ENCODE measurements around the gene RAP1GAP. TPM values are rescaled to one million over a fixed set of nuclear protein-coding genes. Genes with fewer than 3 reads are reported as not detected.

RAP1GAP gene
- total RNA-seq, 2 donors from 2014 or later = 0.07 to 0.42 TPM

DNA sequence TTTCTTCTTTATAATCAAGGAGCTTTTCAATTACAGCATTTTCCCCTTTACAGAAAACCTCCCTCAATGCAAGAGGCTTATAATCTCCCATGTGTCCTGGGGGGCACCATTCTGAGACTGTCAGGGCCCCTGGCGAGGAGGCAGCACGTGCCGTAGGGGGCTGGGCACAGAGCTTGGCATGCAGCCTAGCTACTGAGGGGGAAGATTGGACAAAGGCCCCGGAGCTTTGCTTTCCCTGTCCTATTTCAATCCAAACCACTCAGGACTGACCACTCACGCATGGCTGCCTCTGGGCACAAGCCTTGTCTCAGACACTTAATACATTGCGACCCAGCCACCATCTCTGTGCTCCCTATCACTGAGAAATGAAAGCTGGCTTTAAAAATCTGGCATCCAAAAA is 2.8 kb upstream of the RAP1GAP start:
- Mint-ChIP-seq H3K4me3 (no peak overlapping the region), H3K27ac (no peak overlapping the region)

DNA sequence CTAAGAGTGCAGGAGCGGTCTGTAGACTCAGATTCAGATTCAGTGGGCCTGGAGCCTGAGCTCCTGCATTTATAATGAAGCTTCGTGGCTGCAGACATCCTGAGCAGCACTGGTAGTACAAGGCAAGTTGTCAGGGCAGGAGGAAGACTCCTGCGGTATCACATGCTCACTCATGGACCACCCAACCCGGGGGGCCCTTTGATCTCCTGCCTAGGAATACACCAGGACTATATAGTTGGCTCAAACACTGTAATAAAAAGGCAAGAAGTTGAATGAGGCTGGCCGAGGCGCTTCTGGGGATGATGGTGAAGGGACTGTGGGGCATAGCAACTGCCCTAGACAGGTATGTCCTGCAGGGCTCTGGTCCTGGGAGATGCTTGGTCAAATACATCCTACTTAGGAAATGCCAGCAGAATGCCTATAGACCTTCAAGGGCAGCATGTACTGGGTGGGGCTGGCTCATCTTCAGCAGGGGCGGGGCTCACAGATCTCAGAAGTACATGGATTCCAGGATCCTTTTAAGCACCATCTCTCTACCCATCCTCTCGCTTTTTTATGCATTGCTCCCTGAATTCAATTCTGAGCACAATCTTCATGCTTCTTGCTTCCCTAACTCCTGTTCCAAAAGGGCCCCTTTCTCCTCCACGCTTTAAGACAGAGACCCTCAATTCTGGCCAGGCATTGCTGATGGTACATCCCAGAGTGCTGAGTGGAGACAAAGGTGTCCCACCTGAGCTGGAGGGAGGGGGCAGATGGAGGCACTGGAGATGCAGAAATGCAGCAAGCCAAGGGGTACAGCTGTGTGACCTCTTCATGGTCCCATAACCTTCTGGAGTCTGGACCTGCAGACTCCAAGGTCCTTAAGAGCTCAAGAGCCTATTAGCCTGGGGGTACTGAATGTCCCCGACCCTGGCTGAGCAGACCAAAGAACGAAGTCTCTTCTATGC is 2.1 kb upstream of the RAP1GAP start:
- peaks cover 10% of the 10 kb centered on the region for H3K27me3 Mint-ChIP-seq
- peaks cover 2% of the 10 kb centered on the region for H3K4me1 Mint-ChIP-seq
- no peak for DNase-seq
- no peaks in the 10 kb centered on the region for H3K36me3 Mint-ChIP-seq (ENCODE audit: low read depth)
- H3K9me3 ChIP-seq (ENCODE audit: control insufficient read depth, low read length, poor library complexity, severe bottlenecking) = no peaks in the 10 kb centered on the region
- no peak for ATAC-seq
- H3K4me3 Mint-ChIP-seq = no peak overlapping the region
- H3K27ac Mint-ChIP-seq = no peak overlapping the region

More for the DNA sequence above, 2.8 kb upstream of the RAP1GAP start:
- ATAC-seq (no peak), DNase-seq (no peak)
- H3K4me1 Mint-ChIP-seq = peaks cover 2% of the 10 kb centered on the region
- no peaks in the 10 kb centered on the region for H3K9me3 ChIP-seq (ENCODE audit: control insufficient read depth, low read length, poor library complexity, severe bottlenecking)
- no peaks in the 10 kb centered on the region for H3K36me3 Mint-ChIP-seq (ENCODE audit: low read depth)
- peaks cover 8% of the 10 kb centered on the region for H3K27me3 Mint-ChIP-seq

DNA sequence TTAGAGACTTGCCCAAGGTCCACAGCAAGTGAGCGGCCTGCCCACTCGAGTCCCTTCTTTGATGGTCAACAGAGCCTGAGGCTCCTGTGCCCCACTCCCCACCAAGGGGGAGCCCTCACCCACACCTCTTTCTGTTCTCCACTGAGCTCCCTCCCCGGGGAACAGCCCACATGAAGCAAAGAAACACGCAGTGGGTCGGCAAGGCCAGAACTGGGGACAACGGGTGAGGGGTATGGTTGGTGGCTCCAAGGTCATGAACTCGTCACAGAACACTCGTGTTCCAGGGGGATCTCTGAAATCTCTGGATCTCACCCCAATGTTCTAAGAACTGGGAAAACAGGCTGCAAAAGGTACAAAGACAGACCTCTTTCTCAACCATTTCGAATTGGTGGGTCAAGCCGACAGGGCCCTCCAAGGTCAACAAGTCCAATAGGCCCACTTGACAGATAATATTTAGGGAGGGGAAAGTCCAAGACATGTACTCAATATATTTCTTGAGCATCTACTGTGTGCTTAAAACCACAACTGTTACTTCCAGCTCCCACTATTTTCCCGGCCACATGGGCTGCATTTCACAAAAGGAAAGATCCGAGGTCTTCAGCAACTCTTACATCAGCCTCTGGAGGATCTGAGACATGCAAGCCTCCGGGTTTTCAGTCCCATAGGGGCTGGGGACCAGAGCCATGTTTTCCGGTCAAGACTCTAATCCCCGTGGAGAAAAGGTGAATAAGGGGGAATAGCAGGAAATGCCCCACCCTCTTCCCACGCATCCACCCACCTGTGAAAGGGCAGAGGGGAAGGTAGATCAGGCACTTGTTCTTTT is 1.1 kb upstream of the RAP1GAP start:
- Mint-ChIP-seq H3K4me3 (peak overlapping the region; percentile 82), H3K27me3 (peaks cover 19% of the 10 kb centered on the region), H3K36me3 (ENCODE audit: low read depth) (no peaks in the 10 kb centered on the region), H3K27ac (no peak overlapping the region), H3K4me1 (peaks cover 2% of the 10 kb centered on the region)
- DNase-seq (no peak), ATAC-seq (no peak)
- no peaks in the 10 kb centered on the region for H3K9me3 ChIP-seq (ENCODE audit: control insufficient read depth, low read length, poor library complexity, severe bottlenecking)

DNA sequence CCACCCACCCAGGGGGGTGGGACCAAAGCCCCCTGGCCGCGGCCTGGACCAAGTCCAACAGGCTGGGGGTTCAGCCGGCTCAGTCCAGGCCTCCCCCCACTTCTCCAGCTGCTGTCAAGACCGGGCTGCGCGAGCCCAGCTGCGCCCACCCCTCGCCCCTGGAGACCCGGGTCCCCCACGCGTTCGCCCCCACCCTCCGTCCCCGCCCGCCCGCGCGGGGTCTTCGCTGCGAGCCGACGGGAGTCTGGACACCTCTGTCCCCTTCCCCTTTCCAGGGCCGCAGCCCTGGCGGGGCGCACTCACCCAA is 253 bp downstream of the RAP1GAP start:
- ATAC-seq (no peak), DNase-seq (no peak)
- no peak overlapping the region for H3K27ac Mint-ChIP-seq
- peaks cover 2% of the 10 kb centered on the region for H3K4me1 Mint-ChIP-seq
- no peaks in the 10 kb centered on the region for H3K36me3 Mint-ChIP-seq (ENCODE audit: low read depth)
- no peaks in the 10 kb centered on the region for H3K9me3 ChIP-seq (ENCODE audit: control insufficient read depth, low read length, poor library complexity, severe bottlenecking)
- H3K4me3 Mint-ChIP-seq = peak overlapping the region; percentile 82
- peaks cover 29% of the 10 kb centered on the region for H3K27me3 Mint-ChIP-seq

DNA sequence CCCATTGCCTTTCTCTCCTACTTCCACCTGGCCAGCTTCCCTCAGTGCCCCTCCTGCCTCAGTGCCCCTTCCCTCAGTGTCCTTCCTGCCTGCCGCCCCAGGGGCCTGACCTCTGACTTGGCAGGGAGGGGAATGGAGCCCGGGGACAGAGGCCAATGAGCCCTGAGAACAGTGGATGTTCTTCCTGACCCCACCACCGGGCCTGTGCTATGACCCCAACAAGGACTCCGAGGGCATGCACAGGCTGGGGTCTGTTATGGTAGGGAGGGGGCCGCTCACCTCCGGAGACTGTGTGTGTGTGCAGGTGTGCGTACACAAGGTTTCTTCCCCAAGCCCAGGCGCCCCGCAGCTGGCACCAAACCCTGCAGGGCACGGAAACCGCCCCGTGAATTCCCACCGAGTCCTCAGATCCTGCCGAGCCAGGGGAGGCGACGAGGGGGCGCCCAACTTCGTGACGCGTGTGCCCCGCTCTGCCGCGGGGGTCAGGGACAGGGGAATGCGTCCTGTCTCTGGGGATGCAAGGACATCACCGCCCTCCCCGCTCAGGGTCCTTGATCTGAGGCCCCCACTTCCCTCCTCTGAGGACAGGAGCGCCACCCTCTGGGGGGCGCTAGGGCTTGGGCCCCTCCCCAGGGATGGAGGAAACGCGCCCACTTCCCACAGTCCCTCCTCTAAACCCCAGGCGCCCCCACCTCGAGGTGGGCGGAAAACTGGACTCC is 766 bp downstream of the RAP1GAP start:
- DNase-seq (no peak), ATAC-seq (no peak)
- Mint-ChIP-seq H3K36me3 (ENCODE audit: low read depth) (no peaks in the 10 kb centered on the region), H3K27me3 (peaks cover 35% of the 10 kb centered on the region), H3K27ac (no peak overlapping the region), H3K4me1 (peaks cover 2% of the 10 kb centered on the region), H3K4me3 (peak overlapping the region; percentile 82)
- H3K9me3 ChIP-seq (ENCODE audit: control insufficient read depth, low read length, poor library complexity, severe bottlenecking) = no peaks in the 10 kb centered on the region

DNA sequence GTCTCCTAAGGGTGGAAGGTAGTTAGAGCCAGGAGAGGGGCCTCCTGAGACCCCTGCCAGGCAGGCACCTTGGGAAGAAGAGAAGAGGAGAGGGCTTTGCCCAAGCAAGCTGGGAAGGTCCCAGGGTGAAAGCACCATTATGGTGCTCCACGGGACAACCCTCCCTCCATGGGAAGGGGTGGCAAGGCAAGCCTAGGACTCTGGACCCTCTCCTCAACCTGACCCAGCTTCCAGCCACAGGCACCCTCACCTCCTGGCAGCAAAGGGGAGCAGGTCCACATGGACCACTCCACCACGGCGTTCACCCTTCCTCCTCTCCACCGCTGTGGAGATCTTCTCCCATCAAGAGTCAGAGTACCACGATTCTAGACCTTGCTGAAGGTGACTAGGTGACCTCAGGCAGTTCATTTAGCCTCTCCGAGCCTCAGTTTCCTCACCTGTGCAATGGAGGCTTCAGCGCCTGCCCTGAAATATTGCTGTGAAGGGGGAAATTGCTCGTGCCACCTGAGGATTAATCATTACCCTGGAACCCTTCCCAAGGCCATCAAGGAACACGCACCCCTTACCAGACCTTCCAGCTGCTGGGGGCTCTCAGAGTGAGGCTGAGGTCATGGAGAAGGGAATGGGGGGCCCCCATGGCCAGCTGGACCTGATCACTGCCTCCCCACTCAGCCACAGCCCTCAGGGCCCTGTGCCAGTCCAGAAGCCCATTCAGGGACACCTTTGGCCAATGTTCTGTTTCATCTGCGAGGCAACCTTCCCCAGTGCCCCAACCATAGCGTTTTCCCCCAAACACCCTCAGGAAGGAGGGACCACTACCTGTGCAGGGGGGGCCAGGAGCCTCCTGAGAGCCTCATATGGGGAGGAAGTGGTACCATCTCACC is 1.6 kb downstream of the RAP1GAP start:
- H3K36me3 Mint-ChIP-seq (ENCODE audit: low read depth) = no peaks in the 10 kb centered on the region
- H3K27me3 Mint-ChIP-seq = peaks cover 42% of the 10 kb centered on the region

DNA sequence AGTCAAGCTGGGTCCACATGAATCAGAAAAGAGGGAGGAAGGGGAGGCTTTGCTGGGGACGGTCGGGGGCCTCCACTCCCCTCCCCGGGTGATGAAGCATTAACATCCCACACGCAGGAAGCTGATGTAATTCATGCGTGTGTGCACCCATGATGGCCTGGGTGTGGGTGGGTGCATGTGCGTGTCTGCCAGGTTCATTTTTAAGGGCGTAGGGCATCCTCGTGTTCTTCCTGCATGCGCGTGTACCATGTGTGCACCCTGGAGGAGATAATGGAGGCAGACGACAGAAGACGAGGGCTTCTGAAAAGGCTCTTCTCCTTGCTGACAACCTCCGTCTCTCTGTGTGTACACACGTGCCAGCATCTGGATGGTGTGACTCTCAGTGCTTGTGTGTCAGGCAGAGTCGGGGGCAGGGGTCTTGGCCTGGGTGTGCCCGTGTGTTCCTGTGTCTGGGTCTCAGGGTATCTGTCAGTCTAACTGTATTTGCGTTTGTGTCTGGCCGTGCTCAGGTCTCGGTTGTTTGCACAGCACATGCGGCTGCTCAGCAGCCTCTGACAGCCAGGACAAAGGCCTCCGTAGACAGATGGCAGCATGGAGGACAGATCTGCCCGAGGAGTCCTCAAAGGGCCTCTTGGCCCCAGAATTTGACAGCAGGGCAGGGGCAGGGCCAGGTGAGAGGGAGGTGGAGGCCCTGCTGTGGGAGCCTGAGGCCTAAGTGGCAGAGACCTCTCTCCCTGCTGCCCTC is 2.4 kb downstream of the RAP1GAP start:
- Mint-ChIP-seq H3K36me3 (ENCODE audit: low read depth) (no peaks in the 10 kb centered on the region), H3K4me1 (peaks cover 2% of the 10 kb centered on the region), H3K27ac (no peak overlapping the region), H3K27me3 (peaks cover 46% of the 10 kb centered on the region), H3K4me3 (no peak overlapping the region)
- DNase-seq (no peak), ATAC-seq (no peak)
- no peaks in the 10 kb centered on the region for H3K9me3 ChIP-seq (ENCODE audit: control insufficient read depth, low read length, poor library complexity, severe bottlenecking)

More for the DNA sequence above, 1.6 kb downstream of the RAP1GAP start:
- no peak for ATAC-seq
- Mint-ChIP-seq H3K27ac (no peak overlapping the region), H3K4me3 (no peak overlapping the region), H3K4me1 (peaks cover 2% of the 10 kb centered on the region)
- no peaks in the 10 kb centered on the region for H3K9me3 ChIP-seq (ENCODE audit: control insufficient read depth, low read length, poor library complexity, severe bottlenecking)
- no peak for DNase-seq

DNA sequence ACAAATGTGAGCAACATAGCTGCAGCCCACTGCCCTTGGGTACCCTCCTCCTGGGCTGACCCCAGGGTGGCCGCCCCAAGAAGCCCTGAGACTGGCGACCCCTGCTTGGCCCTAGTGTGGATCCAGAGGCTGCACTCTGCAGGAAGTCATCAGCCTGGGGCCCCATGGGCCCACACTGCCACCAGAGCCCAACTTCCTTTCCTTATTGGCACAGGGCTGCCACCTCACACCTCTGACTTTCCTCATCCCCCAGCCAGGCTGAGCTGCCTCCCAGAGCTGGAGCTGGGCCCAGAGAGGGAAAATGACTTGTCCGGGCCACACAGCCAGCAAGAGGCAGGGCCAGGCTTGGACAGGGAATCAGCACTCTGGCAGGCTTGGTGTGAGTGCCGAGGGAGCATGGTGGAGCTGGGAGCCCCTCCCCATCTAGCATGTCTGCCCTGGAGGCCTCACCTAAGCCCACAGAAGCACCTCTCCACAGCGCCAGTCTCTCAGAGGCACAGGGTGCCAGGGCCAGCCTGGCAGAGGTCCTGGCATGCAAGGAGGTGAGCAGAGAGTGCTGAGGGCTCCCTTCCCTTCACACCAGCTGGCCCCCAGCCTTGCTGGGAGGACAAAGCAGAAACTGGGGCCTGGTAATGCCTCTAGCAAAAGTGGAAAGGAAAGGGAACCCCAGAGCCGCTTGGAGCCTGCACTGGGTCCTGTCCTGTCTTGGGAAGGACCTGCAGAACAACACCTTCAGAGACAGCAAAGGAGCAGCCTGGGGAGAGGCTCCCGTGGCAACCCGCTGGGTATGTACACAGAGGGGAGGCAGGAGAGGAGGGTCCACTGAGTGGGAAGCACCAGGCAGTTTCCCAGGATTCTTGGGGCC is 3.2 kb downstream of the RAP1GAP start:
- ATAC-seq (no peak), DNase-seq (no peak)
- Mint-ChIP-seq H3K4me3 (no peak overlapping the region), H3K36me3 (ENCODE audit: low read depth) (no peaks in the 10 kb centered on the region), H3K27ac (no peak overlapping the region), H3K4me1 (peaks cover 2% of the 10 kb centered on the region), H3K27me3 (peaks cover 52% of the 10 kb centered on the region)
- no peaks in the 10 kb centered on the region for H3K9me3 ChIP-seq (ENCODE audit: control insufficient read depth, low read length, poor library complexity, severe bottlenecking)

DNA sequence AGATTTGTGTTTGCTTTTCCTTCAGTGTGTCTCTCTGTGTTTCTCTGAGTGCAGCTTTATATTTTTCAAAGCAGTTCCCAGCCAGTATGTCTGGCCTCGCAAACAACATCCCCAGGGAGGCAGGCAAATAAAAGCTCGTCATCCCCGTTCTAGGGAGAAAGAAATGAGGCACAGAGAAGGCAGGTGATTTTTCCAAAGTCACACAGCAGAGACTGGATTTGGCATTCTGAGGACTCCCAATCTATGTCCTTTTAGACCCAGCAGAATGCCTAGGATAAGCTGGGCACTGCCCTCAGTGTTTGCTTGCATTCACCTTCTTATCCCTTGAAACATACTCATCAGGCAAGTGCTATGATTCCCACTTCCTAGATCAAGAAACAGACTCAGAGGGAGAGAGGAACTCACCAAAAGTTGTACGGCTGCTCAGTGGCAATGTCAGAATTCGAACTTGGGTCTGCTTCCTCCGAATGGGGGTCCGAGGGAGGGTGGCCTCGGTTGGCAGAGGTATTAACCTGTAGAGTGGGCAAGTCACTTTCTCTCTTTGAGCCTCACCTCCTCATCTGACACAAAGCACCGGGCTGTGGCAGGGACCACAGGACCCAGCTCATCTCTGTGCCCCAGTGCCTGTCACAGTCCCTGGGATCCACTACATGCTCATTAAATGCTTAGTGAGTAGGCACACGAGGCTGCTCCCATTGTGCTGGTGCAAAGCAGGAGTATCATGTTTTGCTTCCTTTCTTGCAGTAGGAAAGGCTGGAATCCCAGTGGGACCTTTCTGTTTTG is 4.2 kb downstream of the RAP1GAP start:
- Mint-ChIP-seq H3K4me3 (no peak overlapping the region), H3K36me3 (ENCODE audit: low read depth) (no peaks in the 10 kb centered on the region), H3K27me3 (peaks cover 52% of the 10 kb centered on the region), H3K27ac (no peak overlapping the region), H3K4me1 (no peaks in the 10 kb centered on the region)
- ATAC-seq (no peak), DNase-seq (no peak)
- no peaks in the 10 kb centered on the region for H3K9me3 ChIP-seq (ENCODE audit: control insufficient read depth, low read length, poor library complexity, severe bottlenecking)

DNA sequence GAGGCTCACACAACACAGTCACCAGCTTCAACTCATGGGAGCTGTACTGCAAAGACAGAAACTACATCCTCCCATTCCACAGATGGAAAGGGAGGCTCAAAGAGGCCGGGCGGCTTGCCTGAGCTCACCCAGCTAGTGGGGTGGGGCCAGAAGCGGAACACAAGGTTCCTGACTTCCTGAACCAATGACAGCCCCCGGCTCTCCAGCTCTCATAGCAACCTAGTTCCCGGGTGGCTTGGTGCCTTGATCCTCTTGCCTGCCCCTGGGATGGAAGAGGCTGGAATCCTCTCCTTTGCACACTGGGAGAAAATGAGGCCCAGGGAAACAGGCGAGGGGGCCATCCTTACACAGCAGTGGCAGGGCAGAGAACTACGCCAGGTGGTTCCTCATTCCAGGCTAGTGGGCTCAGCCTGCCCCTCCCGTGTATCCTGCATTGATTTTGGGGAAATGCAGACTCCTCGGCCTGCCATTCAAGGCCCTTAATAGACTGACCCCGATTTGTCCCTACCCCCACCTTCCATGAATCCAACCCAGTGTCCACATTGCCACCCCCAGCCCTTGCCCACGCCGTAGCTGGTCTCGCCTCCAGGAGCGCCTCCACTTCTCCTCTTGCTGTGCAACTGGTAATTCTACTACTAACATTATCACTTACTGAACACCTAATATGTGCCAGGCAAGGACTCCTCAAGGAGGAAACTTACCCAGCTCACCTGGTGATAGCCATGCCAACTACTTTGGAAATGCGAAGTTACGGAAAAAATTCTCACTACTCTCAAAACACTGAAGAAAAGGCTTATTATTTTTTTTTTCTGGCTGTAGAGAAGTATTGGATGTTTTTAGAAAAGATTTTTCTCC is 5.0 kb downstream of the RAP1GAP start:
- no peak overlapping the region for H3K4me3 Mint-ChIP-seq
- H3K27me3 Mint-ChIP-seq = peaks cover 52% of the 10 kb centered on the region
- H3K36me3 Mint-ChIP-seq (ENCODE audit: low read depth) = no peaks in the 10 kb centered on the region
- ATAC-seq (no peak), DNase-seq (no peak)
- H3K27ac Mint-ChIP-seq = no peak overlapping the region
- H3K9me3 ChIP-seq (ENCODE audit: control insufficient read depth, low read length, poor library complexity, severe bottlenecking) = no peaks in the 10 kb centered on the region
- peaks cover 3% of the 10 kb centered on the region for H3K4me1 Mint-ChIP-seq

Measured in T-helper 17 cell (primary cell).